Mesendoderm (in vitro differentiated cells): ENCODE results near the gene RAPGEF3.

Source experiments
- DNase-seq: peaks from one replicate; pipeline ENCODE4 v3.0.0; 2013
- H2AK5ac ChIP-seq: 2 replicates; pipeline ENCODE4 v1.6.1; 2013; ENCODE audit warnings: low read length, inconsistent platforms
- H2BK120ac ChIP-seq: 2 replicates; pipeline ENCODE4 v1.6.1; 2013; ENCODE audit warnings: low read depth, mild to moderate bottlenecking, low read length, moderate library complexity, mixed read lengths
- H2BK15ac ChIP-seq: replicated peaks from 2 replicates; pipeline ENCODE4 v1.6.1; 2013; ENCODE audit warnings: low read depth, mild to moderate bottlenecking, moderate library complexity
- H2BK5ac ChIP-seq: 2 replicates; pipeline ENCODE4 v1.6.1; 2013; ENCODE audit warnings: low read length, inconsistent platforms
- H3K18ac ChIP-seq: 2 replicates; pipeline ENCODE4 v1.6.1; 2013; ENCODE audit warnings: mild to moderate bottlenecking, low read length, mixed read lengths
- H3K23ac ChIP-seq: one replicate; pipeline ENCODE4 v1.6.1; 2013; ENCODE audit warnings: low read length
- H3K27ac ChIP-seq: 2 replicates; pipeline ENCODE4 v1.5.1; 2013; ENCODE audit warnings: low read depth, mild to moderate bottlenecking, inconsistent platforms, low read length, moderate library complexity
- H3K27me3 ChIP-seq: 2 replicates; pipeline ENCODE4 v1.6.1; 2013; ENCODE audit warnings: low read length, control low read depth, mild to moderate bottlenecking, inconsistent platforms; ENCODE audit not compliant: insufficient read depth, poor library complexity
- H3K36me3 ChIP-seq: 2 replicates; pipeline ENCODE4 v1.6.1; 2013; ENCODE audit warnings: low read length, inconsistent platforms; ENCODE audit not compliant: control insufficient read depth, insufficient read depth
- H3K4ac ChIP-seq: one replicate; pipeline ENCODE4 v1.6.1; 2013; ENCODE audit warnings: low read depth, mild to moderate bottlenecking, low read length, moderate library complexity
- H3K4me1 ChIP-seq: 2 replicates; pipeline ENCODE4 v1.6.1; 2013; ENCODE audit warnings: low read depth, low read length, inconsistent platforms; ENCODE audit not compliant: control insufficient read depth
- H3K4me2 ChIP-seq: 2 replicates; pipeline ENCODE4 v1.6.1; 2013; ENCODE audit warnings: low read length
- H3K4me3 ChIP-seq: 2 replicates; pipeline ENCODE4 v1.5.1; 2013; ENCODE audit warnings: mild to moderate bottlenecking, low read length
- H3K56ac ChIP-seq: one replicate; pipeline ENCODE4 v1.6.1; 2013; ENCODE audit warnings: low read length
- H3K79me1 ChIP-seq: 2 replicates; pipeline ENCODE4 v1.6.1; 2013; ENCODE audit warnings: low read length, inconsistent platforms
- H3K79me2 ChIP-seq: 2 replicates; pipeline ENCODE4 v1.6.1; 2013; ENCODE audit warnings: mild to moderate bottlenecking, low read length; ENCODE audit not compliant: control insufficient read depth, insufficient read depth
- H3K9ac ChIP-seq: 2 replicates; pipeline ENCODE4 v1.6.1; 2013; ENCODE audit warnings: low read length, inconsistent platforms
- H4K5ac ChIP-seq: one replicate; pipeline ENCODE4 v1.6.1; 2013; ENCODE audit warnings: low read length
- H4K8ac ChIP-seq: one replicate; pipeline ENCODE4 v1.6.1; 2013; ENCODE audit warnings: low read depth, mild to moderate bottlenecking, control low read depth, low read length, moderate library complexity
- WGBS: extraction: QIAGEN DNeasy Blood & Tissue Kit; methylation state at CpG from one replicate; pipeline ENCODE4 v1.1.7; 2013; ENCODE audit warnings: low lambda C conversion rate, missing lambda C conversion rate; ENCODE audit not compliant: insufficient coverage; ENCODE audit errors: extremely low coverage; 5-methylcytosine and 5-hydroxymethylcytosine counted together

RAPGEF3 gene

DNA sequence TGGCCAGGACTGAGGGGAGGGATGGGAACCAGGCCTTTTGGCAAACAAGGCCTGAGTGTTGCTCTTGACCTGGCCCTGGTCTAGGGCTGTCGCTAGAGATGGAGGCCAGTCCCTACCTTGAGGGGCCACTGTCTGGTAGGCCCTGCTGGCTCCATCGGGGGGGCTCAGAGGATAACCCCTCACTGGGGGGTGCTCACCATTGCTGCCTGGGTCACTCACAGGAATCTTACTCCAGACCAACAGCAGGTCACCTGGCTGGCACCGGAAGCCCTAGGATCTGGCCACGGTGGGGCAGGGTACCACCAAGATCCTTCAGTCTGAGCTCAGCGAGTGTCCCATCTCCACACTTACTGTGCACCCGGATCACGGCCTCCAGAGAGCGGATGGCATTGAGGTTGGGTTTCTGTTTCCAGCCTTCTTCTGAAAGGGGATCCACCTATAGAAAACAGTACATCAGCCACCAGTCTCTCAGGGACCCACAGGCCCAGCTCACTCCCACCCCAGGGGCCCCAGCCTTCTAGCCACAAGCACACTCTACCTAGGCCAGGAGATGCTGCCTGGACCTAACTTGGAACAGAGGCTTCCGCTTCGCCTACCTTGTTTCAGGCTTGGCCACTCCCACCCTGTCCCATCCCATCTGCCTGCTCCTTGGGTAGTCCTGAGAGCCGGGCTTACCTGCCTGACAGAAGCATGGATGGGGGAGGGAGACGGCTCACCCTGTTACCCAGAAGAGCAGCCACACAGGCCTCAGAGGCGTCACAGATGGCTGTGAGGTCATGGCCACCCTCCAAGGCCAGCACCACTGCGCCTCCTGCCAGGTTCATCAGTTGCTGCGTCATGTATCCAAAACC lies 26.6 kb upstream of the RAPGEF3 start:
- Histone ChIP-seq H3K79me1 (no peaks in the 10 kb centered on the region), H2BK15ac (no peak overlapping the region), H3K27ac (no peak overlapping the region), H2BK120ac (no peak overlapping the region), H3K23ac (no peak overlapping the region), H3K79me2 (no peaks in the 10 kb centered on the region), H3K18ac (no peak overlapping the region), H4K5ac (no peak overlapping the region), H3K9ac (no peak overlapping the region), H3K56ac (no peak overlapping the region), H3K36me3 (peaks cover 36% of the 10 kb centered on the region), H3K4me3 (no peak overlapping the region), H3K4me1 (no peaks in the 10 kb centered on the region), H3K4ac (no peak overlapping the region), H2AK5ac (no peak overlapping the region), H3K4me2 (no peak overlapping the region), H2BK5ac (no peak overlapping the region), H3K27me3 (no peaks in the 10 kb centered on the region), H4K8ac (no peak overlapping the region)
- WGBS: no CpG with 5 or more reads among the region's 15 CpGs
- DNase-seq: no peak

DNA sequence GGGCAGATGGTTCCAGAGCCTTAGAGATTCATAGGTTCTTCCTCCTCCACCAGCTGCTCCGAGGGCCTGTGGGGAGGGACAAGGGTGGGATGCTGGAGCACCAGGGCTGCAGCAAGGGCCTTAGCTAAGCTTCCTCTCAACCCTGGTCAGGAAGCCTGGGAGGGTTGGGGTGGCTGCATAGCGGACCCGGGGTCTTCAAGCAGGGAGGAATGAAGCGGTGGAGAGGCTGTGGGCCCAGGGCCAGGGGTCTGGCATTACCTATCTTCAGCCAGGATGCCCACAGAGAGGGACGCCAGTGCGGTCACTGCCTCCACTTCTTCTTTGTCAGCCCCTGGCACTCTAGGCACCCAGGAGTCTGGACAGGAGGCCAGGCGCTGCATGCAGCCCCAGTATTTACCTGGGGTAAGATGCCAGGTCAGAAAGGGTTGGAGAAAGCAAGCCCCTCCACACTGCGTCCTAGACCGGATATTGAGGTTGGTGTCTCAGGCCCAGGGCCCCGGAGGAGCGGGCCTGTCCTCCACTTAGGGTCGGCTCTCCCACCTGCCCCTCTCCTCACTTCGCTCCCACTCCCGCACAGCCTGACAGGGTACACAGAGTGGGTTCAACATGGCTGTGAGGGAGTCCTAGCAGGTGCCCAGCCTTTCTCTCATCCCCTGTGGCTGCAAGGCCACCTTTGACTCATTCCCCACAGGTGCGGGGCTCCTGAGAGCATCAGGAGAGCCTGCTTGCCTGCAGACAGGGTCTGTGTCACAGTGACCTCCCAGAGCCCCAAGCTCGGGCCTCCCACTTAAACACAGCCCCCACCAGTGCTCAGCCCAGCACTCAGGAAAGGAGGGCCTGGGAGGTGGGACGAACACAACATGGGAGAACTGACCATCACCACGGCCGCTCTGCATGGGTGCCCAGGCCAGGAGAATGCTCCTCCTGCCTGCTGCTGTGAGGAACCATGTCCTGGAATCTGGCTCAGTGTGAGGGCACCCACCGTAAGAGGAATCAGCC lies 25.4 kb upstream of the RAPGEF3 start:
- Histone ChIP-seq H2BK120ac (no peak overlapping the region), H3K9ac (no peak overlapping the region), H3K27ac (no peak overlapping the region), H3K4me1 (no peaks in the 10 kb centered on the region), H2BK15ac (no peak overlapping the region), H3K79me1 (no peaks in the 10 kb centered on the region), H3K27me3 (no peaks in the 10 kb centered on the region), H3K4ac (no peak overlapping the region), H3K4me3 (no peak overlapping the region), H3K23ac (no peak overlapping the region), H3K56ac (no peak overlapping the region), H2AK5ac (no peak overlapping the region), H4K8ac (no peak overlapping the region), H3K4me2 (no peak overlapping the region), H3K18ac (no peak overlapping the region), H4K5ac (no peak overlapping the region), H3K36me3 (peaks cover 32% of the 10 kb centered on the region), H2BK5ac (no peak overlapping the region), H3K79me2 (no peaks in the 10 kb centered on the region)
- WGBS: no CpG with 5 or more reads among the region's 20 CpGs
- DNase-seq: no peak

DNA sequence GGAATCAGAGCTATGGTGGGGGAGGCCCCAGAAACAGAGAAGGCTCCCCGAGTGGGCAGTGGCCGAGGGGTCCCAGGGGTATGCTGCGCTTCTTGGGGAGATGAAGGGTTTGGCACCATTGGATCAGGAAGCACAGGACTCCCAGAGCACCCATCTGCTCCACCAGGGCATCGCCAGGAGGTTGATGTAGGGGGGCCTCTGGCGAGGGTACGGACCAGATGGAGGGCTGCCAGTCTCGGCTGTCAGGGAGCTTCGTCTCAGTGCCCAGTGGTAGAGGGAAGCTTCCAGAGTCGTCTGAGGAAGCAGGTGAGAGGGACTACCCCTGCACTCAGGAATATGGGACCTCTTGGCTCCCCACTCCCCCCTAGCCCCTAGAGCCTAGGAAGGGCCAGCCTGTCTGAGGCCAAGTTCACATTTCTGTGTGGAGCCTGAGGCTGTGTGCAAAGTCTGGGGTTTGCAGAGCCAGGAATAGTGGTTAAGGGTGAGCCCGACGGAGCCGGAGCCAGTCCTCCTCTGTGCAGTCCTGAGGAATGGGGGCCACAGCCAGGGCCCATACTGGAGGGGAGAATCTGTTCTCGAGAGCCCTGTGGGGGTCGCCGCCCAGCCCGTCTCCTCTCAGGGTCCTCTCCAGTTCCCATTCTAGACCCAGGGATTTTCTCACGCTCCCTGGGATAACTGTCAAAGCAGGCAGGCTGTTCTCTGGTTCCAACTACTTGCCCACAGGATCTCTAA lies 24.5 kb upstream of the RAPGEF3 start:
- Histone ChIP-seq H3K9ac (no peak overlapping the region), H3K4me2 (no peak overlapping the region), H3K27ac (no peak overlapping the region), H2BK5ac (no peak overlapping the region), H2AK5ac (no peak overlapping the region), H2BK120ac (no peak overlapping the region), H3K56ac (no peak overlapping the region), H3K79me1 (no peaks in the 10 kb centered on the region), H4K8ac (no peak overlapping the region), H3K36me3 (peaks cover 26% of the 10 kb centered on the region), H3K4me1 (no peaks in the 10 kb centered on the region), H4K5ac (no peak overlapping the region), H3K23ac (no peak overlapping the region), H2BK15ac (no peak overlapping the region), H3K79me2 (no peaks in the 10 kb centered on the region), H3K18ac (no peak overlapping the region), H3K4ac (no peak overlapping the region), H3K4me3 (no peak overlapping the region), H3K27me3 (no peaks in the 10 kb centered on the region)
- no peak for DNase-seq
- WGBS: no CpG with 5 or more reads among the region's 17 CpGs

DNA sequence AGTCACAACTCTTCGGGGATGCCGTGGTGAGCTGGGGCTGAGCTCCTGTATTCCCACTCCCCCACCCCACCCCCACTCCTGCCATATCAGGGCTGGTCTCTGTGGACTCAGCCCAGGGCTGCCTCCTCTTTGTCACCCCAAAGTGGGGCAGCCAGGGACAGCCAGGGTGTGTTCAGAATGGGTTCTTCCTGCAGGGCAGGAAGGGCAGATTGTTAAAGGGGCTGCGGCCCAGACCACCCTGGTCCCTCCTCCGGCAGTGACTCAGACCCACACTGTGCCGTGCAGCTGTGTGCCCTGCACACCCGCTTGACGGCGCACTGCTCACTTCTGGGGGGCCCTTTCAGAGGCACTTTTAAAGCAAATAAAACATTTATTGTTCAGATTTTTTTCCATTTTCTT lies 23.7 kb upstream of the RAPGEF3 start:
- no peaks in the 10 kb centered on the region for H3K4me1 ChIP-seq
- no peak overlapping the region for H3K18ac ChIP-seq
- DNase-seq: no peak
- H3K4me2 ChIP-seq: no peak overlapping the region
- no peak overlapping the region for H2AK5ac ChIP-seq
- H3K4me3 ChIP-seq: no peak overlapping the region
- H3K27ac ChIP-seq: no peak overlapping the region
- H2BK15ac ChIP-seq: no peak overlapping the region
- no peaks in the 10 kb centered on the region for H3K79me2 ChIP-seq
- H3K27me3 ChIP-seq: no peaks in the 10 kb centered on the region
- H3K36me3 ChIP-seq: peaks cover 18% of the 10 kb centered on the region
- H3K9ac ChIP-seq: no peak overlapping the region
- no peaks in the 10 kb centered on the region for H3K79me1 ChIP-seq
- no peak overlapping the region for H3K23ac ChIP-seq
- no peak overlapping the region for H2BK5ac ChIP-seq
- H4K5ac ChIP-seq: no peak overlapping the region
- H3K56ac ChIP-seq: no peak overlapping the region
- no peak overlapping the region for H4K8ac ChIP-seq
- no peak overlapping the region for H2BK120ac ChIP-seq
- no CpG with 5 or more reads among the region's 8 CpGs for WGBS
- H3K4ac ChIP-seq: no peak overlapping the region

DNA sequence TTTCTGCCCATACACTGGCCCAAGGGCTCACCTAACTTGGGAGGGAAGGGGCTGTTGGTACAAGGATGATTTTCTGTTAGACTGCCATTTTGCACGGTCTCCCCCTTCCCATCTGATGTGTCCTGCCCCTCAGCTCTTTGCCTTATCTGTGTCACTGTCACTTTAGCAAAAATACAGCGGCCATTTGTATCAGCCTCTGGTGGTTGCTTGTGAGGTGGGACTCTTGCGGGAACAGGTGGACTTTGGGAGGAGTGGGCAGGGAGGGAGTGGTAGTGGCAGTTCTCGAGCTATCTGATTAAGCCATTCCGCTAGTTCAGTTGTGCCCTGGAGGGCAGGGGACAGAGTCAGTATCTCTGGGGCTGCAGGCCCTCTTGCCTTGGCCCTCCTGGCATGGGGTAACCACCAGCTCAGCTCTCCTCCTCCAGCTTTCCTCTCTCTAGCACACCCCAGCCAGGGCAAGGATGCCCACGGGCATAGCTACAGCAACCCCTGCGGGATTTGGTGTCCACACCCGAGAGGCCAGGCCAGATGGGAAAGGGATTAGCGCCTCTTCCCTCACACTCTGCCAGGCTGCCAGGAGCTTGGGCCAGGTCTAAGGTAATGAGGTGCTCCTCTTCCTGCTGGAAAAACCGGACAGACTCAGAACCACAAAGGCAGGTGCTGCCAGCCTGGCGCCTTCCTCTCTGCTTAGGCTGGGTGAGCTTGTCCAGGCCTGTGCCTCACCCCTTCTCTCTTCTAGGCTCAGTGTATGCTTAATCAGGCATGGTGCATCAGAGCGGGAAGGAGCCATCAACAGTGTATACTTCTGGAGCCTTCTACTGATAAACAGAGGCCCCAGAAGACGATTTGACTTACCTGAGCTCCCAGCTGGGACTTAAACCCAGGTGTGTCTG lies 23.0 kb upstream of the RAPGEF3 start:
- H3K27me3 ChIP-seq: no peaks in the 10 kb centered on the region
- H3K27ac ChIP-seq: no peak overlapping the region
- no peak overlapping the region for H4K8ac ChIP-seq
- no peak overlapping the region for H3K18ac ChIP-seq
- no peaks in the 10 kb centered on the region for H3K79me2 ChIP-seq
- no peak for DNase-seq
- no peak overlapping the region for H4K5ac ChIP-seq
- H2BK5ac ChIP-seq: no peak overlapping the region
- H3K9ac ChIP-seq: no peak overlapping the region
- H2BK15ac ChIP-seq: no peak overlapping the region
- H3K23ac ChIP-seq: no peak overlapping the region
- H3K4me1 ChIP-seq: no peaks in the 10 kb centered on the region
- H3K79me1 ChIP-seq: no peaks in the 10 kb centered on the region
- H2AK5ac ChIP-seq: no peak overlapping the region
- no peak overlapping the region for H3K4me3 ChIP-seq
- no peak overlapping the region for H2BK120ac ChIP-seq
- H3K4me2 ChIP-seq: no peak overlapping the region
- no CpG with 5 or more reads among the region's 13 CpGs for WGBS
- H3K4ac ChIP-seq: no peak overlapping the region
- H3K56ac ChIP-seq: no peak overlapping the region
- H3K36me3 ChIP-seq: peaks cover 15% of the 10 kb centered on the region
